GM19240 (cell line): Measurements from ENCODE around the gene SNRNP48.

Source experiments
- DNase-seq: peaks from one replicate; pipeline ENCODE4 v3.0.0; 2011; ENCODE audit warnings: low spot score; ENCODE audit not compliant: insufficient read length

SNRNP48 gene

DNA sequence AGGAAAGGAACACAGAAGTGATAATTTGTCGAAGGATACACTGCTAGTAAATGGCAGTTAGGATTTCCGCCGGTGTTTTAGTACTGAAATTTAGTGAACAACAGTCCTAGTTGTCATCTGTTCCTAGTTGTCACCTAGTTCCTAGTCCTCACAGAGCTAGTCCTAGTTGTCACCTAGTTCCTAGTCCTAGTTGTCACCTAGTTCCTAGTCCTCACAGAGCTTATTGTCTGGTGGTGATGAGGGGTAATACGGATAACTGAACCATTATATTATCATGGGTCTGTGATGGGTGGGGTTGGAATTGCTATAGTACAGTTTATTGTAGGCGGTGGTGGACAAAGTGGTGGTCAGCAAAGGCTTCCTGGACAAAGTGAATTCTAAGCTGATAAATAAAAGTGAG is 1.8 kb downstream of the SNRNP48 start:
- DNase-seq: no peak

DNA sequence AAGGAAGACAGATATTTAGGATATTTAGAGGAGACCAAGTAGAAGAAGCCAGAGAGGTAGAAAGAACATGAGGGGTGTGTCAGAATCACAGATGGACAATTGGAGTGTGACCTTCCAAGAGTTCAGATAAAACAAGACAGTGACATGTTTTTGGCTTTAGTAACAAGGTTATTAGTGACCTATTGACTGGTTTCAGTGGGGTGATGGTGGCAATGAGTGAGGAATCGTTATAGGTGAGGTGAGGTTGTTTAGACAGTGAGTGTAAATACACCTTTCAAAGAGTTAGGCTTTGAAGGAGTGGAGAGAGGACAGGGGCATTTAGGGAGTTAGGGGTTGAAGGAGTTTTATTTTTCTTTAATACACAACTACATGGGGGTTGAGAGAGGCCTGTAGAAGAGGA is 3.2 kb downstream of the SNRNP48 start:
- no peak for DNase-seq

DNA sequence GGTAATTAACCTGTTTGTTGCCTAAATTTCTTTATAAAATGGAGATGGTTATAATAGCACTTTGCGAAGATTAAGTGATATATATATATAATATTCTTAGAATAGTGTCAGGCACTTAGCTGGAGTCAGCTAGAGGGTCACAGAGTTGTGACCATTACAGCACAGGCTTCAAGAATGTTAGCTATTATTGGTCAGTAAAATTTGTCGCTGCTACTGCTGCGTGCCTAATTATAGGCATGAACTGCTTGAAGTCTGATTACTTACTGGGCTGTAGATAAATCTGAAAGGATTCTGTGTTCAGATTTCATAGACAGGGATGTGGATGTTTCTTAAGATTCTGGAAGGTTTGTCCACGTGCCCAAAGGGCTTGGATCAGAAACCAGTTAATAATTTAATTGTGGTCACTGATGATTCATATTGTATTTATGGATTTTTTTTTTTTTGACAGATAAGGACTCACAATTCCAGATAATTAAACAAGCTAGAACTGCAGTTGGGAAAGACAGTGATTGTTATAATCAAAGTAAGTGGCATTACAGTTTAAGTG is 4.7 kb downstream of the SNRNP48 start:
- no peak for DNase-seq

DNA sequence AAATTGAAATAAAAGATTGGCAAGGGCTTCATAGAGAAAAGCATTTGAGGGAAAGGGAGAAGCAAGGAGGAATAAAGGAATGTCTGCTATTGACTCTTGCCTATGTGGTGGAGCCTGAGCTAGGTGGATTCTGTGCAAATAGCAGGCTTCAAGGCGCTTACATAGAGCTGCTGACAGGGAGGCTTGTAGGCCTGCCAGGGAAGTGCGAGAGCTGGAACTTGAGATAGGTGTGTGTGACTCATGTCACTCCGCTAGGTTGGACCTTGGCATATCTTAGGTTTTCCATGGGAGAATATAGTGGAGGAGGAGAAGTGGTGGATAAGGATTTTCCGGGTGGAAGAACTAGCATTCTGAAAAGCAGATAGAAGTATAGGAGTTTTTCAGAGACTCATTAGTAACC is 14.0 kb downstream of the SNRNP48 start:
- no peak for DNase-seq

DNA sequence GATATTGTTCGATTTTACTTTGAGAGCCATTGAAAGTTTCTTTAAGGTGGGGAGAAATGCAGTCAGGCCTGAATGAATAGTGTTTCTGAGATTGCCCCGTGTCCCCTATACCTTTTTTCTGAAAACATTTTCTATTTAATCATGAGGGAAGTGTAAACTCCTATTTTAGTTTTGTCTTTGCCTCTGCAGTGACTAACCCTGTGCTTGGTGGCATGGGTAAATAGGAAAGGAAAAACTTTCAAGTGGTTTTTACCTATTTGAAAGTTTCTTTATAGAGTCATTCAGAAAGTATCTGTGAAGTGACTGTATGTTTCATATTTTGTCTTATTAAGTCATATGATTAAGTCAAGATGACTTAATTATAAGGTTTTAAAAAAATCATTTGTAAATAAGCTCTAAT is 14.5 kb downstream of the SNRNP48 start:
- DNase-seq: no peak

DNA sequence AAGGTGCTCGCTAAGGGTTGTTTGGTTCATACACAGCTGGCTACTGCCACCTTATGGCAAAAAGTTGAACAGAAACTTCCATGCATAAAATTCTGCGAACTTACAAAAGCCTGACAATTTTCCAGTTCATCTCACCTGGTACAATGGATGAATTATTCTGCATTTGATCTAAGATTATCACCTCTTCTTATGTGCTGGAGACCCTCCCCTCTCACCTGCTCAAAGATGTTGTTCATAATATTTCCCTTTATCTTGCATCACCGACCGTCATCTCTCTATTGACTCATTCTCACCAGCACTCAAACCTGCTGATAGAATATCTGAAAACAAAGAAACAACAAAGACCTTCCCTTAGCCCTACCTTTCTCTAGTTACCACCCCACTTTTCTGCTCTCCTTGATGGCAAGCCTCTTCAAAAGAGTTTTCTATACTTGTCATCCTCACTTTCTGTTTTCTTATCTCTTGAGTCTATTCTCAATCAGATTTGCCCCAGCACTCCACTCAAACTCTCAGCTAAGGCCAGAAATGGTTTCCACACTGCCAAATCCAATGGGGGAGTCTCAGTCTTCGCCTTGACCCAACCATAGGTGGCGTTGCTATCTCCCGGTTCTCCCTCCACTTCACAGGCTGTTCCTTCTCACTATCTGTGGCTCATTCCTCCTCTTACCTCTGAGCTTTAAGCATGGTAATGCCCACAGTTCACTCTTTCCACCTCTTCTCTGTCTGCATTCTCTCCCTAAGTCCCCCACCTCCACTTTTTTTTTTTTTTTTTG is 25.8 kb downstream of the SNRNP48 start:
- peak; percentile 11 for DNase-seq

DNA sequence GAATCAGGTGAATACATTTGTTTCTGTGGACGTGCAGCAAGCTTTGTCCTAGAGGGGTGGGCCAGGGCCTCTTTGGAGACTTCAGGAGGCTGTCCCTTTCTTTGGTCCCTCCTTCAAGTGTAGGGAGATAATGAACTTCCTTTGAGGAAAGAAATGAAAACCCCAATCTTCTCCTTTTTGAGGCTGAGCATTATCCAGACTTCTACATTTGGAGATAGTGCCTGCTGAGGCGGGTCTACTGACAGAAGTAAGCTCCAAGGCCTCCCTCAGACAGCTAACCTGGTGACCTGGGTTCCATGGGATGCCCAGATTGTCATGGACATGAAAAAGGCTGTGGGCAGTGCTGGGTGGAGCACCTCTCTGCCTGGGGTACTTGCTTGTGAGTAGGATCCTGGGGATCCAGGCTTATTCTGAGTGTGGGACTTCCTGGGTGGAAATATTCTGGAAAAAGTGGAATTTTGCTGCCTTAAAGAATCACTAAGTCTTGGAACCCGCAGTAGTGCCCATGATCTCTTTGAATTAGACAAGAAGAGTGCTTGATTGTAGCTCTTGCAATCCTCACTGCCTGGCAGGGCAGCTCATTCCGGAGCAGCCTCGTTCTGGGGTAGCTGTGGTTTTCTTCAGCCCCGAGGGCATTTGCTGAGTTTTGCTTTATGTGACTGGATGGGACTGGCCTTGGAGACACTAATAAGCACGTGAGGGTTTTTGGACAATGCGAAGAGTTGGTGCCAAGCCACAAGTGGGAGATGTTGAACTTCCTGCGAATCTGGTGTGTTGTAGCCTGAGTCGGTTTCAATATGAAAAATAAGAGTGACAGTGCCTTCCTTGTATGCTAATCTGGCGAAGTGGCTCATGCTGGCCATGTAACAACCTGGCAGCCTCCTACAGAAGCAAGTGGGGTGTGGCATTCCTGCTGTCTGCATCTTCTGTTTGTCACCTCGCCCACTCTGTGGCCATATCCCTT is 28.1 kb downstream of the SNRNP48 start:
- DNase-seq: no peak

DNA sequence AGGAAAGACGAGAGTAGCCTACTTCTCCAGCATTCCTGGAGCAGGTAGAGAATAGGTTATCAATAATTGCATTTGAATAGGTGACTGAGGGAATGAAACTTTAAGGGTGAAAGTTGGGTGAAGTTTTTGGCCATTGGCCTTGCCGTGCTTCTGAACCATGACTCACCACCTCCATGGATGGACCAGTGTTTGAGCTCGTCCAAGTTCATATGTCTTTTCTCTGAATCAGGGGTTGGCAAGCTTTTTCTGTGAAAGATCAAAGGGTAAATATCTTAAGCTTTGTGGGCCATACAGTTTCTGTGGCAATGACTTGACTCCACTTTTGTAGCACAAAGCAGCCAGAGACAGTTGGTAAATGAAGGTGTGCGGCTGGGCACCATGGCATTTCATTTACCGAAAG is 31.8 kb downstream of the SNRNP48 start:
- no peak for DNase-seq

DNA sequence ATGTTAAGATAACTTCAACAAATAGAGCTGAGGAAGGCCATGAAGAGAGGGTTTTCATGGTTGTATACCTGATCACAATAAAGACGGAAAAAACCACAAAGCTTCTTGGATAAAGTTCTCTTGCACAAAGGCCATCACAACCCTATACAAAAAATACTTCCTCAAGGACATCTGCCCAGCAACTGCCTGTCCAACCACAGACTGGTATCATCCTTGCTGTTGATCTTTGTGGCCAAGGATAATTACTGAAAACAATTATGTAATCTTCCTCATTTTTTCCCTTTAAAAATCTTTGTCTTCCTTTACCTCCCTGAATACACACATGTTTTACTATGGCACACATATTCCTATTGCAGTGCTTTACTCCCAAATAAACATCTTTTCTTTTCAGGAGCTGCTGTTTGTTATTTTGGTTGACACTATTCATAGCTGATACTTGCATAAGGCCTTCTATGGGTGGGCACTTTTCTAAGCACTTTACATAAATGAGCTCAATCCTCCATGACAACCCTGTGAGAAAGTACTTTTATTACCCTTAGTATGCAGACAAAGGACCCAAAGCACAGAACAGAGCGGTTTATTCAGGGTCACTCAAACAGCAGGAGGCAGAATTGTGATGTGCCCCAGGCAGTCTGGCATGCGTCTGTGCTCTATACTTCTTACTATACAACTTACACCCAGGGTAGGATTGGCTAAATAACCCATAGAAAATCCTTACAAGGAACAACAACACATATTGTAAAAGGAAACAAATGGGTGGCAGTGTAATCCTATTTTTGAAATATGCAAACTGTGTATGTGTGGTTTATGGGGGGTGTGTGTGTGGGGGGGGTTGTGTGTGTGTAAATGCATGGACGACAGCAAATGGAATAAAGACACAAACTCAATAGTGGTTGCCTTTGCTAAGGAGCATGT is 35.1 kb downstream of the SNRNP48 start:
- DNase-seq: no peak

DNA sequence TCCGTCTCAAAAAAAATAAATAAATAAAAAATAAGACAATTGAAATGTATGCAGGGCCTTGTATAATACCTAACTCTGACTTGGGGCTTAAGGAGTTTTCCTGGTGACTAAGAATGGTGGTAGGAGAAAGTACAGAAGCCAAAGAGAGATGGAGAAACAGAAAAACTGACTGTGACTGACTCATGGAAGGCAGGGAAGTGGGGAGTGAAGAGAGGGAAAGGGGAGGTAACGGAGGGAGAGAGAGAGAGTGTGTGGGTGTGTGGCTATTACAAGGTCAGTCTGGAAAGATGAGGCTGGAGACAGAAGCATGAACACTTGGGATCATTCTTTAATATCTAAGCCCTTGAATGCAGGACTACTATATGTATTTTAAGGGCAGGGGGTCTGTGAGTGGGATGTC is 38.5 kb downstream of the SNRNP48 start:
- no peak for DNase-seq

DNA sequence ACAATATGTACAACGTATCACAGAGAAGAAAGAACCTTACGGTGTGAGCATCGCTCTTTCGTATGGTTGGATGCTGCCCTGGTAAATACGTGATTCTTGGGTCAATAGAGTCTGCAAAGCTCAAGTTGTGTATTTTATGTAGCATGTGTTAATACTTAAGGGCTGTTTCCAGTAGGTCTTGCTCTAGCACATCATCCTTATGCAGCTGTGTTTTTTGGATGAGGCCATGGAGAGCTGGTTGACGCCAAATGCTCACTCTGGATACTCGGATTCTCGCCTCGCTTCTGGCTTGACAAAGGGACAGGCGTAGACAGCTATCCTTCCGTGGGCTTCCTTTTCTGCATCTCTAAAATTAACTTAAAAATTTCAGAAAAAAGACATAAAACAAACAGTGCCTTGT is 38.9 kb downstream of the SNRNP48 start:
- no peak for DNase-seq

DNA sequence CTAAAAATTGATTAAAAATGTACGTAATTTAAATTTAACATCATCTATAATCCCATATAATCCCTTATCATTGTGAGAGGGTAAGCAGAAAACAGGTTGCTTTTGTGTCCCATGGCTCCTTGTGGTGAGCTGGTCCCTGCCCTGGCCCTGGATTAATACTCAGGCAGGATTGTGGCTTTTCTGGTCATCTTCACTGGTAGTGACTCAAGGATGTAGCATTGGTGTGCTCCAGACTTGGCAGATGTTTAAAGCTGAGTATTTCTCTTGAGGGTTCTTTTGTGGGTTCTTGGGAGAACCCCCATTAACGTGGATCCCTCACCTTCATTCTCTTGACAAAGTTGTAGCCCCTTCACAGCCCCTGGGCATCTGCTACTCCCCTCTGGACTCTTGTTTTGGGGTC is 39.3 kb downstream of the SNRNP48 start:
- DNase-seq: no peak

DNA sequence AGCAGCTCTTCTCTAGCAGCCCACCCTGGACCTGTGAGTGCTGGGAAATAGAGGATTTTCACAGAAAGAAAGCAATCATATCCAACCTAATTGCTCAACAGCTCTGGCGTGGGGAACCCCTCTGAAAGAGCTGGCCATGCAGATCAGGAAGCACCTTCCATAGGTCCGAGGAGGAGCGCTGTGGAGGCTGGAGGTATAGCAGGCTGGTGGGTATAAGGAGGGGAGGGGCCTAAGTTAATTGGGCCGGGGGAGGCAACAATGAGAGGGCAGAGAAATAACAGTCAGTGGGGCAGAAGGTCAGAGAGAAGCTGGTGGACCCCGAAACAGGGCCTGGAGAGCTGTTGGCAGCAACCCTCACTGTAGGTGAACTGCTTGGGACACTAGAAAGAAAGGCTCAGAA is 40.8 kb downstream of the SNRNP48 start:
- no peak for DNase-seq

DNA sequence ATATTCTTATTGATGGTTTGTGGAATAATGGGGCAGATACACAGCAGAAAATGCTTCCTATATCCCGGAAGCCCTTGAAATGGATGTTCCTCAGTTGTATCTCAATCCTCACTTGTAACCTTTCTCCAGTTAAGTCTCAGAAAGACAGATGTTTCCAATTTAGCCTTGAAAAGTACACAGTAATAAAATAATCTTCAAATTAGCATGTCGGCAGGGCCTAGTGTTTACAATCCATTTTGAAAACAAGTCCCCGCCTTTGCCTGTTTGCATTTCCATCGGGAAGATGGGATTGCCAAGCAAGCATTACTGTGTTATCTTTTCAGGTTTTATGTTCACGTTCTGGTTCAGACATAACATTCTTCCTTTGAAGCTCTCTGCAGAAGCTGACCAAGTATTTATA is 41.5 kb downstream of the SNRNP48 start:
- no peak for DNase-seq

DNA sequence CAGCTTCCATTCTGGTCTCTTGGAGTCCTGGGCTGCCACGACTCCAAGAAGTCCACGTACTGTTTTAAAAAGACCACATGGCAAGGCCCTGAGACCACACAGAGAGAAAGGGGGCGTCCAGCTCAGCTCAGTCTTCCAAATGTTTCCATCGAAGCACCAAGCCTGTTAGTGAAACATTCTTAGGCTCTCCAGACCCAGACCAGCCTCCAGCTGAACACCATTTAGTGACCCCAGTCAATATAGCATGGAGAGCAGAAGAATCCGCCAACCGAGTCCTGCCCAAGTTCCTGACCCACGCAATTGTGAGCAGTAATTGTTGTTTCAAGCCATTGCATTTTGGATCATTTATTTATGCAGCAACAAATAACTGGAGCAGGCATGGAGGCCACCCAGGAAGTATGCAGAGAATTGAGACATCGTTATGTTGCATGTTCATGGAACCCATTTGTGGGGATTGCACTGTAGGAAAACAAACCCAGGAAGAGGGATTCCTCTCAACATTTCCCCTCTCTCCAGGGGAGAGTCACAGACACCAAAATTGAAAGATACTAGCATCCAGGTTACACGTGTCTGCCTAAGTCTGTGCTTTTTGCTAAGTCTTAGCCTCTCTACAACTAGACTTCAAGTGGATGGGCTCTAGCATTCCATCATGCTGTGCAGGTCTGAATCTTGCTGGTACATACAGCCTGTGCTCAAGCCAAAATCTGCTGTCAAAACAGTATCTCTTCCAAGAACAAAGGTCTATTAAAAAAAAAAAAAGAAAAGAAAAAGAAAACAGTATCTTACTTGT is 42.7 kb downstream of the SNRNP48 start:
- no peak for DNase-seq

DNA sequence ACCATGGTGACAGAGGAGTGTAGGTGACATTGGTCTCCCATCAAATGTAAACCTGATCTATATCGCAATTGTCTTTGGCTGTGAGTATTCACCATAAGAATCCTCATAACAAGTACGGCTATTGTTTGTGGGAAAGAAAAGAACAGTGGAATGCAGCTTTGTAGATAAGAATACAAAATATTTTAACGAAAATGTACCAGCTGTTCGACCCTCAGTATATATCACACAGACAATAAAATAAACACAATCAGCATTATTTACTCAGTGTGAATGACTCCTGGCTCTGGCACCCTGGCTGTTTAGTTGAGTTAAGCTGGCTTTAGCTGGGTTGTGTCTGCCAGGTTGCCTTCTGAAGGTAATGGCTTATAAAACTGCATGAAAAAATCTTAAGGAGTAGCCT is 43.4 kb downstream of the SNRNP48 start:
- DNase-seq: no peak

DNA sequence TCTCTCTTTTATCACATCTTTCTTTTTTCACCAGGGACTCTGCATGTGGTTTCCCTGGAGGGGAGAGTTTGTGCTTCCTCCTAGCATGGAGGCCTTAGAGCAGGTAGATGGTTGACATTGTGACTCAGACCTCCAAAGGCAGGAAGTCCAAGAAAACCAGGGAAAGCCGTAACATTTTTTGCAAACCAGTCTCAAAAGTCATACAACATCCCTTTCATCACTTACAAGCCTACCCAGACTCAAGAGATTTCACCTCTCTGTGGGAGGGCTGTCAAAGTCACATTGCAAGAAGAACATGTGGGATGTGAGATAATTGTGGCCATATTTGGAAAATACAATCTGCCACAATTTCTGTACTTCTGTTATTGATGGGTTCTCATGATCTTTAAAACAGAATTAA is 46.2 kb downstream of the SNRNP48 start:
- DNase-seq: no peak

DNA sequence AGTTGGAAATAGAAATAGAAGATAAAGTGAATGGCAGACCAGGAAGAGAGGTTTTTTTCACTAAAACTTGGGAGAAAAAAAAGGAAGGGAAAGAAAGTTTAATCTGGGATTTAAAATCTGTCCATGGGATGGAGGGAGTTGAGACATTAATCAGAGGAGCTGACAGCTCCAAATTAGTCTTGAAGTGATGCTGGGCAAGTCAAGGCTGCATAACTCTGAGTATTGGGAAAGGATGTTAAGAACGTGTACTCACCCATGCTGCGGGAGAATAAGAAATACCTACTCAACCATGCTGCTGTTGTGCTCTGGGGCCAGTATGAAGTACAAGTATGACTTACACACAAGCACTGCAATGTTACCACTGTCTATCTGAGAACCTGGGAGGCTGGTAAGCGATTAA is 47.5 kb downstream of the SNRNP48 start:
- DNase-seq: no peak

DNA sequence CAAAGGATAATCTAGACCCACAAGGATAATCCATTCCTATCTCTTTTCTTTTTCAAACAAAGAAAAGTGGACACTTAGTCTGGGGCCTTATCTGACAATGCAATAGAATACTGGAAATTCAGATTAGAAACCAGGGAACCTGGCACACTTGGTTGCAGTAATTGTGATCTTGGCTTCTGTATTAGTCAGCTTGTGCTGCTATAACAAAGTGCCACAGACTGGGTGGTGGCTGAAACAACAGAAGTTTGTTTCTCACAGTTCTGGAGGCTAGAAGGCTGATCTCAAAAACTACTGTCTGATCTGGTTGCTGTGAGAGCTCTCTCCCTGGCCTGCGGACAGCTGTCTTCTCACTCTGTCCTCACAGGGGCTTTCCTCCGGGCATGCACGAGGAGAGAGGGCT is 49.4 kb downstream of the SNRNP48 start:
- no peak for DNase-seq

DNA sequence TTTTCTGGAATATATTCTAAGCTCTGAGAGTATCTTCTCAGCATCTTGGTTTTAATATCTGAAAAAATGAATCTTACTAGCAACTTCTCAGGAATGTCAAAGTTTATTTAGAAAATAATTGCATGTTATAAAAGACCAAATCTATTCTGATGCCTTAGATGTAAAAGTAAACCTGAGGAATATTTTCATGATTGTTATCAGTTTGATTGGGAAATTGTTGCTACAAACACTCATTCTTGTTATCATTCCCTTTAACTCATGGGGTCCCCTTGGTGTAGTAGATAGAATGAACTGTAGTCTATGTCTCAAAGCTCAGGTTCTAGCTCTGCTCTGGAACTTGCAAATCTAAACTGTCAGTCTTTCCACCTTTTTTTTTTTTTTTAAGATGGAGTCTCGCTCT is 50.0 kb downstream of the SNRNP48 start:
- no peak for DNase-seq
